IPS DF 4.7 (cell line): Measurements from ENCODE around the gene PTF1A.

Source experiments
- DNase-seq: peaks from one replicate; pipeline ENCODE4 v3.0.0-alpha.2; 2013; ENCODE audit warnings: low spot score; ENCODE audit errors: extremely low read depth

PTF1A gene

DNA sequence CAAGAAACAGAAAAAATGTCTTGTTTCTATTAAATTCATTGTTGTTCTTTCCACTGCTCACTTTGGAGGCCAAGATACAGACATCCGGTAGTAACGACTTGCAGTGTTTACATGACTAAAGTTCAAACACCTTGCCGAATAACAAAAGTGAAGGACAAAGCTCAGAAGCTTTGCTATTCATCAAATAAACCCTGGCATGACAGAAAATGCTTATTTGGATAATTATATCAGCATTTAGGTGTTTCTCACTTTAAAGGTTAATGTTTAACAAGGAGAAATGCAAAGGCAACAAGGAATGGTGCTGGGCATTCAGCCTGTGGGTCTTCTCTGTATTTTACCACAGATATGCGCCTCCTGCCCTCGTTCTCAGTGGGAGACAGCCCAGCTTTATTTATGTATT, 5.4 kb upstream of the PTF1A start:
- DNase-seq, result no peak

DNA sequence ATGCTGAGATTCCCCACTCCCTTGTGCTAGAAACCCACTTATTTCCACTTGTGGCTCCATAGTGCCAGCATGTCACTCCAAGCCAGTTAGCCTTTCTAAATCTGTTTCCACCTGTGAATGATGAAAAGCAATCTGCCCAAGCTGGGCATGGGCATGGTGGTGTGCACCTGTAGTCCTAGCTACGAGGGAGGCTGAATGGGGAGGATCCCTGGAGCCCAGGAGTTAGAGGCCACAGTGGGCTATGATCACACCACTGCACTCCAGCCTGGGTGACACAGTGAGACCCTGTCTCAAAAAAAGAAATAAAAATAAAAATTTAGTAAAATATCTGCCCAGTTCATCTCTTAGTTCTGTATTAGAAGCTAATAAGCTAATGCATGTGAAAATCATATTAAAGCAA, 5.0 kb upstream of the PTF1A start:
- DNase-seq, result no peak

DNA sequence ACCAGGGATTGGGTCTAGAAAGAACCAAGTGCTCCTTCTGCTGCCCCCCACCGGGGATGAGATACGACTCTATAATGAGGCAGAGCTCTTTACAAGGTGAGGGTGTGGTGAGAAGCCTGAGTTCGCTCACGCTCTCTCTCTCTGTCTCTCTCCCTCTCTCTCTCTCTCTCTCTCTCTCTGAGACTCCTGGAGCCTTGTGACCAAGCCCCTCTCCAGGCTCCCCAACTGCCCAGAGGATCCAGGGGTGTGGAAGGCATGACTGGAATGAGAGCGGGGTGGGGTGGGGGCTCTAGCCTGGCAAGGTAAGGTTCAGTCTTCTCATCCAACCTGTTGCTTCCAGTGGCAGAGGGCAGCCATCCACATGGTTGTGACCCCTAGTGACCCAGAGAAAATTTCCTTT, 3.1 kb upstream of the PTF1A start:
- no peak for DNase-seq

DNA sequence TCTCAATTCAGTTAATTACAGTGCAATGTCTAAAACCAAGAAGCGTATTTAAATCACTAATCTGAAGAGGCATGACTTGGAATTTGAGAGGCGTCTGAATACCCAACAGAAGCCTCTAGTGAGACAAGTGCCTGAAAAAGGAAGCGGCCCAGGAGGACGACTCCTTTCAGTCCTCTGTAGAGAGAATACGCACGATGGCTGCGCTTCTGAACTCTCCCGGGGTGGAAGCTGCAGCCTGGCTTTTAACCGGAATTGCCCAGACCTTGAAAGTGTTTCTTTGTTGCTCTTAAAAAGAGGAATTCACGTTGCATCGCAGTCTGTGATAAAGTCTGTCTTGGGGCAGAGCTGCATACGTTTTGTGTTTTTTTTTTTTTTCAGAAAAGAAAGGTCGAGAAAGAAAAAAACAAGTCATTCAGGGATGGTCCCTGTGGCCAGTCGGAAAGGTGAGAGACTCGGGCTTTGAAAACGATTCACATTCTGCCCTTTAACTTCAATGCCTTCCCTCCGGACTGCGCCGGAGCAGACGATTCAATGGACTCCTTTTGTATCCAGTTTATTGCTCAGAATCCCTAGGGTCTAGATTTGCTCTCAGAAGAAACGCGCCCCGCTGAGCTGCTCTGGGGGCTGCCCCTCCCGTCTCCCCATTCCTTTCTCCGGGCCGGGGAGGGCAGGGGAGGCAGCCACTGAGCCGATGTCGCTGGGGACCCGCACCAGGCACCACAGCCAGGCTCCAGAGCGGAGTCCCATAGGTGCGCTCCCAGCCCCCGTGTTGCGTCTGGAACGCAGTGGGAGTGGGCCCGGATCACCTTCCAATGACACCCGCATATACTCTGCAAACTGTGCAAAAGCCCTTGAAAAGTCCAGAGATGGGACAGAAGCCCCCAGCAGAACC, 994 bp upstream of the PTF1A start:
- DNase-seq, result no peak

DNA sequence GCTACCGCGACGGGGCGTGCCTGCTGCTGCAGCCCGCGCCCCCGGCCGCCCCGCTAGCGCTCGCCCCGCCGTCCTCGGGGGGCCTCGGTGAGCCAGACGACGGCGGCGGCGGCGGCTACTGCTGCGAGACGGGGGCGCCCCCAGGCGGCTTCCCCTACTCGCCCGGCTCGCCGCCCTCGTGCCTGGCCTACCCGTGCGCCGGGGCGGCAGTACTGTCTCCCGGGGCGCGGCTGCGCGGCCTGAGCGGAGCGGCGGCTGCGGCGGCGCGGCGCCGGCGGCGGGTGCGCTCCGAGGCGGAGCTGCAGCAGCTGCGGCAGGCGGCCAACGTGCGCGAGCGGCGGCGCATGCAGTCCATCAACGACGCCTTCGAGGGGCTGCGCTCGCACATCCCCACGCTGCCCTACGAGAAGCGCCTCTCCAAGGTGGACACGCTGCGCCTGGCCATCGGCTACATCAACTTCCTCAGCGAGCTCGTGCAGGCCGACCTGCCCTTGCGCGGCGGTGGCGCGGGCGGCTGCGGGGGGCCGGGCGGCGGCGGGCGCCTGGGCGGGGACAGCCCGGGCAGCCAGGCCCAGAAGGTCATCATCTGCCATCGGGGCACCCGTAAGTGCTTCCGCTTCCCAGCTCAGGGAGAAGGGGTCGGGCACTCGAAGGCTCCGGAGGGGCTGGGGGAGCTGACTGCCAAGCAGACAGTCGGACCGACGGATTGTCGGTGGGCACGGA, 761 bp downstream of the PTF1A start:
- no peak for DNase-seq

DNA sequence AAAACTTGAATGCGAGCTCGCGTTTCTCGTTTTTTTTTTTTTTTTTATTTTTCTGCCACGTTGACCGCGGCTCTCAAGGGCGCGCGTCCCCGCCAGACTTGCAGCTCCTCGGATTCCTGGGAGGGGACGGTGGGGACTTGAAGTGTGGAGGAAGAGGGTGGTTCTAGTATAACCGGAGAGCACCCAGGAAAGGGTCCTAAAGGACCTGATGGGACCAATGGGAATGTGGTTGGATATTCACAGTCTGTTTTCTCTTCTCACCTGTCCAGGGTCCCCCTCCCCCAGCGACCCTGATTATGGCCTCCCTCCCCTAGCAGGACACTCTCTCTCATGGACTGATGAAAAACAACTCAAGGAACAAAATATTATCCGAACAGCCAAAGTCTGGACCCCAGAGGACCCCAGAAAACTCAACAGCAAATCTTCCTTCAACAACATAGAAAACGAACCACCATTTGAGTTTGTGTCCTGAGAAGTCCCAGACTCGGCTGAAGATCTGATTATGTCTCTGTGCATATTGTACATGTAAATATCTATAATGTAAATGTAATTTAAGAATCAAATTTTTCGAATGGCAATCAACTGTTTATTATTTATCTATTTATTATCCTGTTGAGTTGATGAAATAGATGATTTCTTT, 1.4 kb downstream of the PTF1A start:
- DNase-seq, result no peak

DNA sequence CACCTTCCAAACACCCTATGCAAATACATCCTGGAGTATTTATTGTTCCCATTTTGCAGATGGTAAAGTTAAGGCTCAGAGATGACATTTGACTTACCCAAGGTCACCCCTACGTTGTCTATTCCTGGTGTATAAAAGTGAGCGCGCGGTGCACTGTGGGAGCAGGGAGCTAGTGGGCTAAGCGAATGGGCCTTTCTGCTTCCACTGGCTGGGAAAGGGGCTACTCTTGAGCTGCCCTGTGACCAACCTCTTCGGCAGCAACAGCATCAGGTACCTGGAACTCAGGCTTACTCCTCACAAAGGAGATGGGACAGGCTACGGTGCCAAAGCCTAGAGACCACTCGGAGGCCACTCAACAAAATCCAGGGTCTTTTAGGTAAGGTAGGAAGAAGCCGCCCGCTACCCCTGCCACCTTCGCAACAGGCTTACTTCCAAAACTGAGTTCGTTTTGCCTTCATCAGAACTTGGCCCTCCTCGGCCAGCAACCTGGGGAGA, 2.4 kb downstream of the PTF1A start:
- no peak for DNase-seq

DNA sequence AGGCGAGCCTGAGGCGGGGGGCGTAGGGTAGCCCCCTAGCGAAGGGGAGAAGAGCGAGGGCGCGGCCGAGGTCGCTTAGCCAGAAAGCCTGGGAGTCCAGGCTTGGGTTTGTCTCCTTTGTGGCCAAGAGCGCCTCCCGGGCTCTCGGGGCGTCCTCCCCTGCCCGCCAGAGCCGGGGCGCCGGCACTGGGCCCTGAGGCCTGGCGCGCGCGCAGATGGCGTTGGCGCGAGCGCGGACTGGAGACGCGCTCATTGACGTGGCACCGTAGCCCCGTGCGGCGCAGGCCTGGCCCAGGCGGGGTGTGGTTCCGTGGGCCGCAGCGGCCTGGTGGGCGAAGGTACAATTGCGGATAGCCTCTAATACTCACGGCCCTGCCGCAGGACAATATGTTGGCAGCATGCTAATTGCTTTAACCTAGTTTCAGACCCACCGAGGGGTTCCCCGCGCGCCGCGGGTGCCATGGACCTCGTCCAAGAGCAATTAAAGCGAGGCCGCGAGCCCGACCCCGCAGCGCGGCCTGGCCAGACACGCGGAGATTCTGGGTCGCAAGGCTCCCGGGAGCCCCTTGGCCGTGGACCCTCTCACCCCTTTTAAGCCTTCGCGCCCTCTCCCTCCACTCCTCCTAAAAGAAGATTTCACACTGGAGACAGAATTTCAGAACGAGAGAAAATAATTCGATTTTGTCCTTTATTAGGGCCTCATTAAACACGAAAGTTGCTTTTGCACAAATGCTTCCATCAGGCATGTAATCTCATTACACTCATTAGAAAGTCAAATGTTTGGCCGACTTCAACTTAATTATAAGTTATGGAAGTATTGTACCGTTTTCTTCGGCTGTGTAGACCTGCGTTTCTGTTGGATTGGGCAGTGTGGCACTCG, 3.1 kb downstream of the PTF1A start:
- no peak for DNase-seq

DNA sequence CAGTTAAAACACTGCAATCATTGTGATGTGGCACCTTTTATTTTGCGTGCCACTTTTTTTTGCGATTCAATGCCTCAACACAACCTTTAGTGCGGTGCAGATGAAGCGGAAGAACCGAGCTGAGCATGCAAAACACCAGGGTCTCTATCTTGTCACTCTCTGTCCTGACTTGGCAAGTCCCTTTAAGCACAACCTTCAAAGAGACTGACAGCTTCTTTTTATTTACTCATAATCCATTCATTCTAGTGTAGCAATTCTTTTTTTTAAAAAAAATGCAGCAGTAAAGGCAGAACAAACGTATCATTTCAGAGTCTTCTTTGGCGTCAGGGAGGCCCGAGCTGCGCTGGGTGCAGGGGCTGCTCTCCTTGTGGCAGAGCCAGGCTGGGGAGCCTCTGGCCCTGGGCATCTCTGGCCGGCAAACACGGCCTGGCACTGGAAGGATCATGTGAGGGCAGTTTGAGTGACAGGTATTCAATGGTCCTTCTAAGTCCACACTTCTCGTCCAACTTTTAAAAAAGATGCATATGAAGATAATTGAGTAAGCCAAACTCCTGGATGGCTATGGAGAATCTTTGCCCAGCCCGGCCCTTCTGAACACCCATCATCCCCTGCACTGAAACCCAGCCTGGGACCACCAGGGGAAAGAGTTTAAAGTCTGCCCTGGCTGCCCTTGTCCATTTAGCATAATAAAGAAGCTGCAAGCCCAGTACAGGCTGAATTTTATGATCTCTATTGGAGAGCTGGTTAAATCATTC, 3.9 kb downstream of the PTF1A start:
- DNase-seq, result no peak

DNA sequence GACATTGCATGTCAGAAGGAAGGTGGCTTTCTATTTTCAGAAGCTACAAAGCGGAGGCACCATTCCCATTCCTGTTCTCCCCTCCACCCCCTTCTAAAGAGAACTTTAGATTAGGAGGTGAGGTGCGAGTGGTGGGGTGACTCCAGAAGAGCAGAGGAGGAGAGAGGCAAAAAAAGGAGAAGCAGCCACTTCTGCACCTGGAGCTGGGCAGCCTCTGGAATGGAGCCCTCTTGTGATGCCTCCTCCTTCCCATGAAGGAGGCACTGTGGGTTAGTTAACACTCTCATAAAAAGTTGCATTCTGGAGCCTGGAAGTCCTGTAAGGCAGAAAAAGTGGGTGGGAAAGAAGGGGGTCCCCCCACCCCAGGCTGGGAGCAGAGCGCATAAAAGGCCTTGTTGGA, 4.8 kb downstream of the PTF1A start:
- DNase-seq, result no peak

DNA sequence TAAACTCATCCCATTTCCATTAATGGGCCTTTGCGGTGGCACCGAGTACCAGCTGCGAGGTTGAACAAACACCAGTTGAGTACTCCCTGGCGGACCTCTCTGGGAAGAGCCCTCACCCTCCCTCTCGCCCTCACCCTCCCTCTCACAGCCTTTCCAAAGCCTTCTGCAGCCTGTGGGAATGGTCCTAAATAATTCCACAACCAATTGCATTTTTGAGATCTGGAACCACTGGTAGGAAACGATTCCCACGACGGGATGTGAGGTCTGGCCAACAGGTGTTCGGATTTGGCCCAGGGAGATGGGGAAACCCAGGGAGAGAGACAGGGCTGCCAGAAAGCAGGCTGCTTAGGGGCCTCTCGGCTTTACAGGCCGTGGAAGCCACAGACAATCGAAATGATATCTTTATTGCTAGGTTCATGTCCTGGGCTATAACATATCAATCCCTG, 5.3 kb downstream of the PTF1A start:
- no peak for DNase-seq

DNA sequence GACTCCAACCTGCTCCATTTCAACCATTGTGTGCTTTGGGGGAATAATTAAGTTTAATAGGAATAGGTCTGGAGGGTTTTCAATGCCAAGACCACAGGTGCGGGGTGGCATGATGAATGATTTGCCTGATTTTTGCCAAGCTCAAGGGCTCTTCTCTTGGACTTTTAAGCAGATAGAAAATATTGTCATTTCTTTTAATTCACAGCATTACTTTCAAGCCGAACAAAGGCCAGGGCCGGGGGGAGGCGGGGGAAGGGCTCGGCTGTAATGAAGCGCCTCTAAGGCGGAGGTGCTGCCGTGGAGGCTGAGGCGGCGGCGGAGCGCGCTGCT, 6.5 kb downstream of the PTF1A start:
- no peak for DNase-seq

DNA sequence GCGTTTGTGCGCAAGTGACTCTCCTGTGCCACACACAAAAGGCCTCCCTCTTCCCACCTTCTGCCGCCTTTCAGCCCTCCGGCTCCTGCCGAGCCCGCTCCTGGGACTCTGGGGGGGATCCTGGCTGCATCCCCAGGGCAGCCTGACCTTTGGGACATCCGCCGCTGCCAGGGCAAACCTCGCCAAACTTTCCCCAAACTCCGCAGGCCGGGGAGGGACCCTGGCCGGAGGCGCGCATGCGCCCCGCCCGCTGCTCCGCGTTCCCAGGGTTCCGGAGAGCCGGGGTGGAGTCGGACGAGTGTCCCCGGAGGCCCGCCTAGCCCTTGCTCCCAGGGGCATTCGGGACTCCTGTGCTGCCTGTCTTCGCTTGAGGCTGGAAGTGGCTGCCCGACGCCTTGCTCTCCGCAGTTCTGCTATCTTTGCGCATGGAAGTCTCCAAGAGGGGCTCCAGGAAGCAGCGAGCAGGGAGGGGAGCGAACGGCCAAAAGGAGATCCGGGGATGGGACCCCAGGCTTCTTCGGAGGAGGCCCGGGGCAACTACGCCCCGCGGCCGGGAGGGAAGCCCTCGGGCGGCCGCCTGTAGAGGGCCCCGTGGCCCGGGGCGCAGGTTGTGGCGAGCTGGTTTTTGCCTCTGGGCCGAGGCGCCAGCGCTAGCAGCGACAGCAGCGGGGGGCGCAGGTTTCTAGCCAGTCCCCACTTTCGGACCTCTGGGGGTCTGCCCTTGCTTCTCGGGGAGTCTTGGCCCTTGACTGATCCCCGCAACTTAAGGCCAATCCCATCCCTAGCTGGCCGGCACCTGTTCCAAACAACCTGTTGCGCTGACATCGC, 7.0 kb downstream of the PTF1A start:
- DNase-seq, result no peak

DNA sequence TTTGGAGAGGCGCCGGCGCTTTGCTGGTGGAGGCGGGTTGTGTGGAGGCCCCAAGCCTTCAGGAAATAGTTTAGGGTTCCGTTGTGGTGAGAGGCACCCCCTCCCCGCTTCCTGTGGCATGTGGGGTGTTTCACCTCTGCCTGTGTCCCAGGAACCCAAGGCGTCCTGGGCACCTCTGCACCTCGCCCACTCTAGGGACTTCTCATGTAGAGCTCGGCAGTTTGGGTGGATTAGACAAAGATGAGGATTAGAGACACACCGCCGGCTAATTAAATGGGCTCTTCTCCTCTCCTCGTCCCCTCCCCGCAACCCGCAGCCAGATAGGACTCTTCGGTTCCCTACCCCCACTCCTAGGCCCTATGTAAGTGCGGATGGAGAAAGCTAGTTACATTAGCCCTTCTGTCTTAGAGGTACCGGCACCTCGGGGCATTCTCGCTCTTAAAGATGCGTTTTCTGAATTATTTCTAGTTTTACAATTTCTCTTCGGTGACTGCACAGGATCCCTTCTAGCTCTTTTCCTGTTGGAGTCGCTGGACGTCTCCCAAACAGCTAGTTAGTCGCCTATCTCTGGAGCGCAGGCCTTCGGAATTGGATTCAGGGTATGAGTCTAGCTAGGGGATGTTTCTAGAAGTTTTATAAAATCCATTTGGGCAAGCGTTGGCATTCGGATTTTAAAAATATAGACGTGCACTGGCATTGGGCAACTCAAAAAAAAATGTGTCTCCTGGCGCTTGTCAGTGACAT, 7.8 kb downstream of the PTF1A start:
- no peak for DNase-seq

DNA sequence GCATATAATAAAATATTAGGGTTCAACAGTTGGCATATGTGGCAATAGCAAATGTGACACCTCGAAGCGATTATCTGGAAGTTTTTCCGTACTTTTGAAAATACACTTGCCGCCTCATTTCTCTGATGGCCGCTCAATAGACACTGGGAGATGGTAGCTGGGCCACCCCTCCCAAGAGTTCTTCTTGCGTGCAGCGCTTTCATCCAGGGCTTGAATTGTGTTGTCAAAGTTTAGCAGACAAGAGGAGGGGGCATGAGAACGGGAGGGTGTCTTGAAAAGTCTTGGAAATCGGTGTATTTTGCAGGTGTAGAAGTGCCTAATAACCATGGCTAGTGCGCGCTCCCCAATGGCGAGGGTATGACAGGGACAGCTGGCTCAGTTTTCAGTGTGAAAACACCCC, 8.5 kb downstream of the PTF1A start:
- DNase-seq, result no peak

DNA sequence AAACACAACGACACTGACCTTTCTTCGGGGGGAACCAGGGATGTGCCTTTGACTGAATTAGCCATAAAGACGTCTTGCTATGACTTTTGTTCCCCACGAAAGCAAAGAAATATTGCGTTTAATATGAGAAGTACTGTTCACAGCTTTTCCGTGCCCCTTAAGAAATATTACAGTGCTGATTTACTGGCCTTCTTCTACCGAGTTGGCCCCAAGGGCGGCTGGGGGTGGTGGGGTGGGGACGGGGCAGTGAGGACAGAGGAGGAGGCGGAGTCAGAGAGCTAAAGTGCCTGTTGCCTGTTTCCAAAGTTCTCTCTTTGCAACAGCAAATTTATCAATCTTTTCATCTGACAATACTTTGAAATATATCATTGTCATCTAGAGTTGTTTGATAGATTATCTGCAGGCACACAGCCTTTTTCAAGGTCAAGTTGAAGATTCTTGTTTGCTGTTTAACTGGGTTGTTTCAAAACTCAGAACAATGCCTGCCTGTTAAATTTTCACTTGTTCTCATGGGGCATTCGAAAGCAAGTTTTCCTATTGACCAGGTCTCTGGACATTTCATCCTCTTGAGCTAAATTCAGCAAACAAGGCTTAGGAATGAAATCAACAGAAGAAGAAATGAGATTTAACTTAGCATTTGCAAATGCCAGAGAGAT, 9.0 kb downstream of the PTF1A start:
- no peak for DNase-seq

DNA sequence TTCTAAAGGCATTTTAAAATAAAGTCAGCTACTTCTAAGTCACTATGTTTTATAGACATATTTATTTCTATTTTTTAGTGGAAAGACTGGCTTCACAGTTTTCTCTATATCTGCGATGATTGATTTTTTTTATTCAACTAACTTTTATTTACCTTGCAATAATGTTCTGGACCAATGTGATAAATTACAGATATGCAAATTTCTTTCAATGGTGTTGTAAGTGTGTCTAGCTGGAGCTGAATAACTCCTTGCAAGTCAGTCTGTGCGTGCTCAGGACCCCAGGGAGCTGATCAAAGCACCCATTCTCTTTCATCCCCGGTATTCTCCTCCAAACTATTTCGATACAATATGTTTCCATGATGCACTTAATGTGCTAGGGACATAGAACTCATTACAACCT, 9.7 kb downstream of the PTF1A start:
- no peak for DNase-seq

DNA sequence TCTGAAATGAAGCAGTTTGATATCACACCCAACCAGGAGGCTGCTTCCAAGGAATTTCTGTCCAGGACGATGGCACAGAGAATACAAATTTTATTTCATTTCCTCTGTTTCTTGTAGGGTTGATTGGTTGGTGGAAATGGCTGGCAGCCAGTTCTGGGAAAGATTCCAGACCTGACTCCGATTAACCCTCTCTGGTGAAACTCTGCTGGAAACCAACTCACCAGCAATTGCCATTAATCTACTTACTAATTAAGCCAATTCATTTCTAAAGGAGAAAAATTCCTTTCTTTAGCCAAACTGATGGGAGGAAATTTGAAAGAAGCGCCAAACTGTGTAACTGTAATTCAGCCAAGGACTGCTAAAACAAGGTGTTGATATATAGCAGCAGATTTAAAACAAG, 10.7 kb downstream of the PTF1A start:
- DNase-seq, result no peak
